Hepatocyte (in vitro differentiated cells): Measurements from ENCODE around the gene DNAJA3.

ENCODE experiments used
- CTCF ChIP-seq: fragments of 200-600 bp; sonication (generic); IDR thresholded peaks from 2 replicates; pipeline ENCODE4 v1.5.1; 2016; ENCODE audit warnings: antibody characterized with exemption, mild to moderate bottlenecking; ENCODE audit not compliant: poor library complexity
- EZH2 ChIP-seq: fragments of 200-600 bp; sonication (generic); IDR thresholded peaks from 2 replicates; pipeline ENCODE4 v1.6.1; 2016; ENCODE audit warnings: antibody characterized with exemption, mild to moderate bottlenecking, borderline replicate concordance
- EZH2phosphoT487 ChIP-seq: fragments of 200-600 bp; sonication (generic); IDR thresholded peaks from one replicate; pipeline ENCODE4 v1.6.1; 2018; ENCODE audit warnings: antibody characterized with exemption, mild to moderate bottlenecking, low read depth, moderate library complexity; ENCODE audit not compliant: unreplicated experiment, severe bottlenecking

- TF ChIP-seq CTCF: no peak
- no peak for TF ChIP-seq EZH2
- no peak for TF ChIP-seq EZH2phosphoT487
These were observed 29.0 kb downstream of the DNAJA3 start for GRCh38 chr16:4454623-4455022.
